ENCODE data around the gene DIP2C. TPM values are rescaled to one million over a fixed set of nuclear protein-coding genes. Genes with fewer than 3 reads are reported as not detected.

The DIP2C gene
- total RNA-seq, 2 donors from 2014 or later: 9.6 to 11.9 TPM

DNA sequence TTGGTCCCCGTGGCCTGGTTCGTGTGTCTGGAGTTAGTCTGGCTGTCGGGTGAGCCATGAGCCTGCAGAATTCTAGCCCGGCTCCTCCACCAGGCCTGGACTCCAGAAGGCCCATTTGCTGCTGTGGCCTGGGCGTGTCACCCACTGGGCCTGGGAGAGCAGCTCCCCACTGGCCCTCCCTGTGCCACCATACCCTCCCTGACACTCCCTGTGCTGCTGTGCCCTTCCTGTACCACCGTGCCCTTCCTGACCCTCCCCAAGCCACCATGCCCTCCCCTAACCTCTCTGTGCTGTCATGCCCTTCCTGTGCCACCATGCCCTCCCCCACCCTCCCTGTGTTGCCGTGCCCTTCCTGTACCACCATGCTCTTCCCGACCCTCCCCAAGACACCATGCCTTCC lies 39.1 kb upstream of the DIP2C start:
- Histone ChIP-seq H3K27ac (no peak overlapping the region), H3K36me3 (replicated peaks in 1 of 2; ENCODE audit: insufficient read depth in 1 of 2, low read depth in 2 of 2) (no peaks in the 10 kb centered on the region), H3K4me1 (no peaks in the 10 kb centered on the region), H3K27me3 (no peaks in the 10 kb centered on the region), H3K4me3 (no peak overlapping the region), H3K9me3 (no peaks in the 10 kb centered on the region)
- intact Hi-C loops (cut with DNase I): no loop called here
- no peak for DNase-seq
- WGBS, 2 donors: 73 to 83% methylated on average over 6 to 8 of the region's 8 CpGs
- no peak for ATAC-seq
- TF ChIP-seq, protein P1, sequence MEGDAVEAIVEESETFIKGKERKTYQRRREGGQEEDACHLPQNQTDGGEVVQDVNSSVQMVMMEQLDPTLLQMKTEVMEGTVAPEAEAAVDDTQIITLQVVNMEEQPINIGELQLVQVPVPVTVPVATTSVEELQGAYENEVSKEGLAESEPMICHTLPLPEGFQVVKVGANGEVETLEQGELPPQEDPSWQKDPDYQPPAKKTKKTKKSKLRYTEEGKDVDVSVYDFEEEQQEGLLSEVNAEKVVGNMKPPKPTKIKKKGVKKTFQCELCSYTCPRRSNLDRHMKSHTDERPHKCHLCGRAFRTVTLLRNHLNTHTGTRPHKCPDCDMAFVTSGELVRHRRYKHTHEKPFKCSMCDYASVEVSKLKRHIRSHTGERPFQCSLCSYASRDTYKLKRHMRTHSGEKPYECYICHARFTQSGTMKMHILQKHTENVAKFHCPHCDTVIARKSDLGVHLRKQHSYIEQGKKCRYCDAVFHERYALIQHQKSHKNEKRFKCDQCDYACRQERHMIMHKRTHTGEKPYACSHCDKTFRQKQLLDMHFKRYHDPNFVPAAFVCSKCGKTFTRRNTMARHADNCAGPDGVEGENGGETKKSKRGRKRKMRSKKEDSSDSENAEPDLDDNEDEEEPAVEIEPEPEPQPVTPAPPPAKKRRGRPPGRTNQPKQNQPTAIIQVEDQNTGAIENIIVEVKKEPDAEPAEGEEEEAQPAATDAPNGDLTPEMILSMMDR (IDR thresholded peaks at IDR 0.05): no peak
- no peak for TF ChIP-seq POLR2A (IDR thresholded peaks at IDR 0.05)

DNA sequence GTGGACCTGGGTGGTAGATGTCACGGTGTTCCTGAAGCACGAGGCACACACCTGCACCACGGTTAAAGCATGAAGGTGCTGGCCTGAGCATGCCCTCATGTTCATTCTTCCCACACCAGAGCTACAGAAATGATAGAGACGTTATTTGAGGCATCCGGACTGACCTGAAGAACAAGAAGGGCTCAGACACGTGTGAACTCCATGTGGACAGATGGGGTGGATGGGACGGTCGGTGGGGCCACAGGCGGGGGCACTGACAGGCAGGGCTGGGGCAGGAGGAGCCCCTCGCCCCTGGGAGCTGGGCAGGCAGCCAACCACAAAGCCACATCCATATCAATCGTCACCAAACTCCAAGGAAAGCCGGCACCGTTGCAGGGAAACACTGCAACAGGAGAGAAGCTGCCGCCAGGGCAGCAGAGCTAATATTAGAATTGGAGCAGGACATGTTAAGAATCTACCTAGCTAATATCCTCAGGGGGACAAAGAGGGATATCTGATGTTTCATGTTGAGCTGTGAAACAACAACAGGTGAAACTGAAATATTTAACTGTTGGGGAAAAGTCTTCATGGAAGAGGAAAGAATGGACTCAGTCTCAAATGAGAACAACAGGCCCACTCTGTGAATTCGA lies 37.8 kb upstream of the DIP2C start:
- WGBS, 2 donors: 42 to 57% methylated on average over 12 to 15 of the region's 15 CpGs
- TF ChIP-seq, protein P1 (IDR thresholded peaks at IDR 0.05): no peak
- TF ChIP-seq POLR2A (IDR thresholded peaks at IDR 0.05): no peak
- intact Hi-C loops (cut with DNase I): no loop called here
- Histone ChIP-seq H3K36me3 (replicated peaks in 1 of 2; ENCODE audit: insufficient read depth in 1 of 2, low read depth in 2 of 2) (no peaks in the 10 kb centered on the region), H3K27me3 (no peaks in the 10 kb centered on the region), H3K9me3 (no peaks in the 10 kb centered on the region), H3K4me3 (no peak overlapping the region), H3K4me1 (no peaks in the 10 kb centered on the region), H3K27ac (no peak overlapping the region)
- ATAC-seq (no peak), DNase-seq (no peak)

DNA sequence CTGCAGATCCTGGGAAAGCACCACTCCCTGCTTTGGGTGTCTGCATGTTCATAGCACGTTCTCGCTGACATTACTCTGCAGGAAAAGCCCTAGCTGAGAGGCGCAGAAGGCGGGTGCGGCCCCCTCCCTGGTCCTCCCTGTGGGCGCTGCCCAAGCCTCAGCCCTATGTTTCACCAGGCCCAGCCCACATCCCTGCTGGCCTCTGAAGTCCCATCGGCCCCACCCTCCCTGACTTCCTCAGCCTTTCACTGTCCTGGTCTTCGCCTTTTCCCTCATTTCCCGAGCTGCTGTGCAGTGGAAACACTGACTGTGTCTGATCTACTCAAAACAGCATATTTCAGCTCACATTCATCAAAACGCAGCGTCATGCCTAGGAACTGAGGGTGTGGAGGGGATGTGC lies 36.3 kb upstream of the DIP2C start:
- intact Hi-C loops (cut with DNase I): no loop called here
- Histone ChIP-seq H3K4me3 (no peak overlapping the region), H3K4me1 (no peaks in the 10 kb centered on the region), H3K27me3 (no peaks in the 10 kb centered on the region), H3K27ac (no peak overlapping the region), H3K9me3 (no peaks in the 10 kb centered on the region), H3K36me3 (replicated peaks in 1 of 2; ENCODE audit: insufficient read depth in 1 of 2, low read depth in 2 of 2) (no peaks in the 10 kb centered on the region)
- WGBS, 2 donors: 68 to 73% methylated on average over 11 of the region's 11 CpGs
- ATAC-seq: no peak
- no peak for DNase-seq
- TF ChIP-seq, protein P1 (IDR thresholded peaks at IDR 0.05): no peak
- TF ChIP-seq POLR2A (IDR thresholded peaks at IDR 0.05): no peak

DNA sequence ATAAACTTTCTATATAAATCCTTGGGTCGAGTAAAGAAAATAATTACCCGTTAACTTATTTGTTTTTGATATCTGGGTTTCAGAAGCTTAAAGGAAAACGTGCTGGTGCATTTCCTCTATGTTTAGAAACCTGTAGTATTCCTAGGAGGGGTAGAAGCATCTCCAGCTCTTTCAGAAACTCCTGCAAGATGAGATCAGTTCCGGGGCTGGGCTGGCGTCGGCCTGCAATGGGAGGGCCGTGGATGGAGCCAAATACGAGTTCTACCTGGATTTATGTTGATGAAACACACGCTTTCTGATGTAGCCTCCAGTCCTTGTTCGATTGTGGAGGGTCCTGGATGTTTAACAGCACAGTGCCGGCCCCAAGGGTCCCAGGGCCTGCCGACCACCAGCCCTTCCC lies 35.8 kb upstream of the DIP2C start:
- intact Hi-C loops (cut with DNase I): no loop called here
- DNase-seq (no peak), ATAC-seq (no peak)
- Histone ChIP-seq H3K4me1 (no peaks in the 10 kb centered on the region), H3K4me3 (no peak overlapping the region), H3K27ac (no peak overlapping the region), H3K27me3 (no peaks in the 10 kb centered on the region), H3K9me3 (no peaks in the 10 kb centered on the region), H3K36me3 (replicated peaks in 1 of 2; ENCODE audit: insufficient read depth in 1 of 2, low read depth in 2 of 2) (no peaks in the 10 kb centered on the region)
- TF ChIP-seq, protein P1 (IDR thresholded peaks at IDR 0.05): no peak
- no peak for TF ChIP-seq POLR2A (IDR thresholded peaks at IDR 0.05)
- WGBS, 2 donors: 61 to 63% methylated on average over 10 to 12 of the region's 12 CpGs

DNA sequence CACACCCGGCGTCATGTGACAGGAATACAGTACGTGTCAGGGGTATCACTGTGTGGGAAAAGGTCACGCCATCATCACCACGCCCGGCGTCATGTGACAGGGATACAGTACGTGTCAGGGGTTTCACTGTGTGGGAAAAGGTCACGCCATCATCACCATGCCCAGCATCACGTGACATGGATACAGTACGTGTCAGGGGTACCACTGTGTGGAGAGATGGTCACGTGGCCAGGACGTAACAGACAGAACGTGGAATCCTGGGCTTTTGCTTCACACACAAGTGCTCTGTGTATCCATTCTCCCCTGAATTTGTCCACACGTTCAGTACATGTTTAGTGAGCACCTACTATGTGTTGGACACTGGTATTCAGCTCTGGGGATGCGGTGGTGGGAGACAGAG lies 34.5 kb upstream of the DIP2C start:
- 81 to 86% methylated on average over 12 to 15 of the region's 16 CpGs for WGBS, 2 donors
- intact Hi-C loops (cut with DNase I): no loop called here
- Histone ChIP-seq H3K9me3 (no peaks in the 10 kb centered on the region), H3K4me1 (no peaks in the 10 kb centered on the region), H3K27me3 (no peaks in the 10 kb centered on the region), H3K36me3 (replicated peaks in 1 of 2; ENCODE audit: insufficient read depth in 1 of 2, low read depth in 2 of 2) (no peaks in the 10 kb centered on the region), H3K4me3 (no peak overlapping the region), H3K27ac (no peak overlapping the region)
- TF ChIP-seq, protein P1 (IDR thresholded peaks at IDR 0.05): no peak
- no peak for TF ChIP-seq POLR2A (IDR thresholded peaks at IDR 0.05)
- ATAC-seq (no peak), DNase-seq (no peak)
